HL-60/S4 treated with retinoic acid at 250 ng/mL for 4 days and 3 days (cell line): ENCODE data around the gene PNPLA3.

Experiments
- in situ Hi-C: fragments of 300-500 bp; cut with MboI; formaldehyde crosslinking; loops from 2 replicates; pipeline ENCODE4 v1.7.0; 2022; ENCODE audit warnings: low sequenced_read_pairs

Gene PNPLA3

DNA sequence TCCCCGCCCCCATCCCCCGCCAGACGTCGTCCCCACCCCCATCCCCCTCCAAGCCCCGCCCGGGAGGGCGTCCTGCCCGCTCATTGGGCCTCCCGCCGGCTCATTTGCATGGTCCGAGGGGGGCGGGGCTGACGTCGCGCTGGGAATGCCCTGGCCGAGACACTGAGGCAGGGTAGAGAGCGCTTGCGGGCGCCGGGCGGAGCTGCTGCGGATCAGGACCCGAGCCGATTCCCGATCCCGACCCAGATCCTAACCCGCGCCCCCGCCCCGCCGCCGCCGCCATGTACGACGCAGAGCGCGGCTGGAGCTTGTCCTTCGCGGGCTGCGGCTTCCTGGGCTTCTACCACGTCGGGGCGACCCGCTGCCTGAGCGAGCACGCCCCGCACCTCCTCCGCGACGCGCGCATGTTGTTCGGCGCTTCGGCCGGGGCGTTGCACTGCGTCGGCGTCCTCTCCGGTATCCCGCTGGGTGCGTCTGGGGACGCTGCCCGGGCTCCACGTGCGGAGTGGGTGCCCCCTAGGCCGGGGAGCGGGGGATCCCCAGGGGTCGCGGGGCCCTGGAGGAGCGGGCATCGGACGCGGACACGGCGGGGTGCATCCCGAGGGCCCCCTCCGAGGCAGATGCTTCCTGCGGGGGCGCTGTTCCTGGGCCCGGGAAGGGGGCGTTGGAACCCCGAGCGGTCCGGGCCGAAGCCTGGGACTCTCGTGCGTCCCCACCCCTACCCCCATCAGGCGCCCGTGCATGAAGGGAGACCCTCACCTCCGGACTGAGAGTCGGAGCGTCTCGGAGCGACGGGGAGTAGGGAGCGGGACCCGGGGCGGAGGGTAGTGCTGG is at the start of gene PNPLA3:
Gene PNPLA3, plus strand, starts transcription at position 175 of the 834 bp plus-strand sequence. Its CDS starts 107 bp downstream, at position 282.
- in situ Hi-C loops, result no loop called here

- in situ Hi-C loops, result no loop called here
Observed at GRCh38 chr22:43876866-43877509, 46.6 kb upstream of the PNPLA3 start.

DNA sequence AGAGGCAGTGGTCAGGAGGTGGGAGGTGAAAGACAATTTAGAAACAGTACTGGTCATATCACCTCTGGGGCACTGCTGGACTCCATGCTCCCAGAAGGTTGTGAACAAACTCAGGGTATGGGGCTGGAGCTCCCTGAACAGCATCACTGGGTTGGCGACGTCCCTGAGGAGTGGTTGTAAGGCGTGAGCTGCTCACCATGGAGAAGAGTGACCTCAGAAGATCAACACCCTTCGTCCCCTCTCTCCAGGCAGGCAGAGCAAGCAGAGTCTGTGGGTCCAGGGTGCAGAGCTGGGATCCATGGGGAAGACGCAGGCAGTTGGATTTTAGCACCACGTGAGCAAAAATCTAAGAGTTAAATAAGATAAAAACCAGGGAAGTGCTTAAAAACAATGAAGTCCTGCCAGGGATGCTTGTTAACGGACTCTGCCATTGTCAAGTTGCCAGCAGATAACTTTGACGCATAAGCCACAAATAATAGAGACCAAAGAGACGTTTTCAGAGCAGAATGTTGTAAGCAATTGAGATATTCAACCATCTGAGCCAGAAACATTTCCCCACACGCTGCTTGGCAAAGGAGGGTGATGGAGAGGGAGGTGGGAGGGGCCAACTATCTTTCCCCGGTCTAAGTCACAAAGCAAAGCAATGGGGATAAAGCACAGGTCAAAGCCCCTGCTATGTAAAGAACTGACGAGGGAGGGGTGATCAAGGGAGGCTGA is 45.4 kb upstream of the PNPLA3 start:
- in situ Hi-C loops, result no loop called here

DNA sequence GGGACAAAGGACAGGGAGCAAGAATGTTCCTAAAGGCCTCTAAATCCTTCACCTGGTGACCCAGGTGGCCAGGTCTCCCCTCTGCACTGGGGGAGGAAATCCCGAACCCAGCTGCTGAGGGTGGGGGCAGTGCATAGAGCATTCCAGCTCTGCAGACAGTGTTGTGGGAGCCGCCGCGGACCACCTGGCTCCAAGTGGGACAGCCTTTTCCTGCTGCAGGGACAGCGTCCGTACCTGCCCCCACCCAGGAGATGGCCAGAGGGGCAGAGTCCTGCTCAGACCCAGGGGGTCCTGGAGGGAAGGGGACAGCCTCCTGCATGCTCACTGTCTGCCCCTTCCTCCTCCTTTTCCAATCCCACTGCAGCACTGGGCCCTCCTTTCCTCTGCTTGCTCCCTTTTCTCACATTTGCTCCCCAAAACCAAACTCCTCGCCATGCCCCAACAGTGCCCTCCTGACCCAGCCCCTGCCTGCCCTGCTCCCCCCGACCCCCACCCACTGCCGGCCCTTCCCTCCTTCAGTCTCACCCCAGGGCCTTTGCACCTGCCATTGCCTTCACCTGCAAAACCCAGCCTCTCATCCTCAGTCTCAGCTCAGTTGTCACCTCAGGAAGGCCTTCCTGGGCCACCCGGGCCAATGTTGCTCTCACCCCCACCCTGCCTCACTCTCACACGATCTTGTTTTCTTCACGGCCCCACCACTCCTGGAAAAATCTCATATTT is 44.6 kb upstream of the PNPLA3 start:
- in situ Hi-C loops, result no loop called here

- in situ Hi-C loops, result no loop called here
Observed at GRCh38 chr22:43879901-43880540, 43.6 kb upstream of the PNPLA3 start.

- in situ Hi-C loops, result no loop called here
Observed at GRCh38 chr22:43880541-43880991, 43.0 kb upstream of the PNPLA3 start.

DNA sequence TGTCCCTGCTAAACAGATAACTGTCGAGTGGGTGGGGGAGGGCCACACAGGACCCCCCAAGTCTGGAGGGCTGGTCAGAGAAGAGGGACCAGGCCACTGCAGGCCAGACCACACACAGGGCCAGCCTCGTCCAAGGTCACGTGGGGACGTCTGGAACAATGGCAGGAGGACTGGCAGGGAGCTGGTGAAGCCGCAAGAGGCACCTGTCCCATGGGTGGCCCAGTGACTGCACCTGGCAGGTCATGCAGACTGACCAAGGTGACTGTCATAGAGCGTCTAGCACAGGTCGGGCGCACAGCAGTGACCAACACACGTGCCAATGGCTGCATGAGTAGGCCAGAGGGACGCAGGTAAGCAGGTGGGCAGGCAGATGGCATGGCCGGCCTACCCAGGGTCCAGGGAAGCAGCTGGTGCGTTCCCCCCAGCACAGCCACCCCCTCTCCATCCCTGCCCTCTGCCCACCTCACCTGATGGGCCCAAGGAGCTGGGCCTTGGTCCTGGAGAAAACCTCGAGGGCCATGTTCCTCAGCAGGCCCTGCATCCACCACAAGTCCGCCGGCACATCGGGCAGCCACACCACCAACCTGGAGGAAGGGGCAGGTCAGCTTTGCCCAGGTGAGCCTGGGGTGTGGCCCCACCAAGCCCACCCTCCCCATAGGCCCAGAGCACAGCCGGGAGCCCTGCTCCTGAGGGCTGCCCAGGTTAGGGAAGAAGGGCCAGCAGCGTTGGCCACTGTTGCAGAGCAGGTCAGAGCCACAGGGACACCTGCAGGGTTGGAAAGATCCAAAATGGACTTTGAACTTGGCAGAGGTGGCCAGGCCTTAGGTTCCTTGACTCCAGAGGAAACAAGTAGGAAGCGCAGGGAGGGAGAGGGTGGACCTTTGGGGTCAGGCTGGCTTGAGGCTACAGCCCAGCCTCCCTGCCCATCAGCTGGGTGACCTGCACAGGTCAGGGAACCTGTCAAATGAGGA is 42.2 kb upstream of the PNPLA3 start:
- in situ Hi-C loops, result no loop called here

GRCh38 chr22:43882122-43882767 is 41.4 kb upstream of the PNPLA3 start:
- in situ Hi-C loops, result no loop called here

- in situ Hi-C loops, result no loop called here
Observed at GRCh38 chr22:43883012-43883661, 40.5 kb upstream of the PNPLA3 start.

- in situ Hi-C loops, result no loop called here
Observed at GRCh38 chr22:43883719-43884415, 39.7 kb upstream of the PNPLA3 start.

DNA sequence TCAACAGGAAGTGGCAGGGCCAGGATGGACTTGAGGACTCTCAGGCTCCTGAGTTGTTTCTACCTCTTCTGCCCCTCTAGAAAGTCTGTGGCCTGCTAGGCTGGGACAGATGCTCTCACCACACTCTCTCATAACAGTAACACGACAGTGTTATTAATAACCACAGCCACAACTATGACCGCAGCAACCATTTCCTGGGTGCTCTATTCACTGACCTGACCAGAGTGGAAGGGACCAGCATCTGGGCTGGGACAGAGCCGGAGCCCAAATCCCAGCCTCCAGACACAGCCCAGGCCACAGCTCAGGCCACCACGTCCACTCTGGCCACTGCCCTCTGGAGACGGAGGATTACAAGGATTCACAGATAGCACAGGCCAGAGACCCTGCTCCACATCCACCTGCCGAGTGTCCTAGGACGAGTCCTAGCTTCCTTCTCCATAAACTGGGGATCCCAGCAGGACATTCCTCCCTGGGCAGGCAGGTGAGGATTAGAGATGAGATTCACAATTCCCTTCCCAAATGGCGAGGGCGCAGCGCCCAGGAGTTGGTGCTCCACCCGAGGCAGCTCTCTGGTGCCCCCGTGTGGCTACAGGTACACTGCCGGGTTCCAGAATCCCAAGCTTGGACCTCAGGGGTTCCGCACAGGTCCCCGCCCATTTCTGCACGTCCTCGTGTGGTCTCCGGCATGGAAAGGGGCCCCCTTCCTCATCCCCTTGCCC is 38.8 kb upstream of the PNPLA3 start:
- in situ Hi-C loops, result no loop called here

- in situ Hi-C loops, result no loop called here
Observed at GRCh38 chr22:43885319-43885671, 38.3 kb upstream of the PNPLA3 start.

- in situ Hi-C loops, result no loop called here
Observed at GRCh38 chr22:43885786-43886185, 37.8 kb upstream of the PNPLA3 start.

GRCh38 chr22:43886231-43886630 is 37.4 kb upstream of the PNPLA3 start:
- in situ Hi-C loops, result no loop called here

GRCh38 chr22:43887391-43887790 is 36.2 kb upstream of the PNPLA3 start:
- in situ Hi-C loops, result no loop called here

DNA sequence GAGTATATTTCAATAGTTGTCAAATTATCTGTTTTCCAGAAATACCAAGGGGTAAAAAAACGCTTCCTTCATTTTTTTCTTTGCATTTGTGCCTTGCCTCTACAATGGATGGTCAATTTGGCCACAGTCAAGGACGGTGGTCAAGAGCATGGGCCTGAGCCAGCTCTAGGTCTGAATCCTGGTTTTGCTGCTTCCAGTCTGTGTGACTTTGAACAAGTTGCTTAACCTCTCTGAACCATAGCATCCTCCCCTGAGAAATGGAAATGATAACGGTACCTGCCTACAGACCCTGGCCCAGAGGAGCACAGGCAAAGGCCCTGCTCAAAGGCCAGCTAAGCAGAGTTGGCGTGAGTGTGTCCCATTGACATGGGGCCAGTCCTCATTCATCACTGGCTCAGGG is 34.9 kb upstream of the PNPLA3 start:
- in situ Hi-C loops, result no loop called here

- in situ Hi-C loops, result no loop called here
Observed at GRCh38 chr22:43889201-43889859, 34.3 kb upstream of the PNPLA3 start.
